GM12878 (cell line): ENCODE measurements around the gene SERPINE2. TPM values are rescaled to one million over a fixed set of nuclear protein-coding genes. Genes with fewer than 3 reads are reported as not detected.

Source experiments
- ATAC-seq: fragments of 200-7000 bp; cut with Tn5 transposase; 3 replicates; pipeline ENCODE4 v1.9.1; 2020; ENCODE audit warnings: mild to moderate bottlenecking, moderate library complexity
- BruUV-seq: library from RNA; stranded (reverse); fragments of 400-500 nt; replicated peaks from 2 replicates; lab custom pipeline; 2021; lab: Mats Ljungman, UMichigan
- CTCF ChIA-PET: fragments of 300-600 bp; sonication (Branson Sonifier 250); formaldehyde crosslinking; extraction: SDS; loops from one replicate; lab custom pipeline; 2021; ENCODE audit warnings: inconsistent platforms; lab: Yijun Ruan, JAX
- POLR2A ChIA-PET: fragments of 350-600 bp; formaldehyde crosslinking; extraction: SDS; loops from one replicate; lab custom pipeline; 2021; ENCODE audit warnings: inconsistent platforms; lab: Charles Lee
- RAD21 ChIA-PET: fragments of 300-600 bp; sonication (Branson Sonifier 250); formaldehyde crosslinking; loops from one replicate; lab custom pipeline; 2023; ENCODE audit warnings: antibody characterized with exemption; ENCODE audit not compliant: unreplicated experiment; lab: Charles Lee
- SMC1A ChIA-PET: fragments of 300-600 bp; sonication (Branson Sonifier 250); formaldehyde crosslinking; loops from one replicate; lab custom pipeline; 2023; ENCODE audit not compliant: unreplicated experiment, uncharacterized antibody; lab: Charles Lee
- DNase-seq: peaks from one replicate; pipeline ENCODE4 v3.0.0-alpha.2; 2011; ENCODE audit warnings: low read depth, low spot score
- FAIRE-seq: peaks from 3 replicates; lab custom pipeline; 2011; peaks lifted over from hg19 to GRCh38; lab: Jason Lieb, UNC
- H2AFZ ChIP-seq: 2 replicates; pipeline ENCODE4 v1.6.0; 2011; ENCODE audit warnings: low read depth, low read length, control low read depth; ENCODE audit not compliant: control insufficient read depth
- H3K27ac ChIP-seq: 2 replicates; pipeline ENCODE4 v1.5.1; 2011; ENCODE audit warnings: control low read depth; ENCODE audit not compliant: control insufficient read depth, insufficient read depth
- H3K27me3 ChIP-seq, 2 experiments: replicated peaks in 1 of 2; 2 replicates each; pipeline versions ENCODE4 v1.6.0 to v1.6.1; 2011; ENCODE audit warnings: low read length in 1 of 2; ENCODE audit not compliant: control insufficient read depth in 2 of 2, insufficient read depth in 2 of 2
- H3K36me3 ChIP-seq, 2 experiments: 2 replicates each; pipeline ENCODE4 v1.5.1; 2011; ENCODE audit warnings: low read length in 1 of 2; ENCODE audit not compliant: control insufficient read depth in 2 of 2, insufficient read depth in 2 of 2
- H3K4me1 ChIP-seq: 2 replicates; pipeline ENCODE4 v1.6.1; 2011; ENCODE audit warnings: mild to moderate bottlenecking, low read length, moderate library complexity, mixed read lengths; ENCODE audit not compliant: control insufficient read depth, insufficient read depth
- H3K4me2 ChIP-seq: 2 replicates; pipeline ENCODE4 v1.6.0; 2011; ENCODE audit warnings: control low read depth; ENCODE audit not compliant: control insufficient read depth, insufficient read depth
- H3K4me3 ChIP-seq: fragments of 200-600 bp; sonication (generic); 2 replicates; pipeline ENCODE4 v1.5.1; 2016
- H3K79me2 ChIP-seq: 2 replicates; pipeline ENCODE4 v1.6.0; 2011; ENCODE audit warnings: low read length; ENCODE audit not compliant: control insufficient read depth, insufficient read depth
- H3K9ac ChIP-seq: 2 replicates; pipeline ENCODE4 v1.8.0; 2011; ENCODE audit warnings: low read length, control low read depth, mixed read lengths; ENCODE audit not compliant: control insufficient read depth, insufficient read depth
- H3K9me3 ChIP-seq: replicated peaks from 3 replicates; pipeline ENCODE4 v1.5.1; 2011; ENCODE audit warnings: mild to moderate bottlenecking, low read length; ENCODE audit not compliant: control insufficient read depth, insufficient read depth
- H4K20me1 ChIP-seq: 2 replicates; pipeline ENCODE4 v1.6.0; 2011; ENCODE audit not compliant: control insufficient read depth, insufficient read depth
- CBX5 ChIP-seq: sonication (generic); IDR thresholded peaks from 2 replicates; pipeline ENCODE4 v1.6.1; 2016; ENCODE audit warnings: low read depth, moderate library complexity, mild to moderate bottlenecking, inconsistent platforms
- CEBPB ChIP-seq, 2 experiments: fragments of 150-350 bp in 1 of 2; IDR thresholded peaks; 2 replicates each; pipeline ENCODE4 v1.6.1; 2012 to 2014; ENCODE audit warnings: low read depth in 2 of 2, low read length in 2 of 2, borderline replicate concordance in 1 of 2, inconsistent platforms in 1 of 2
- ETV6 ChIP-seq, 2 experiments: fragments of 450-650 bp in 1 of 2; IDR thresholded peaks in 1 of 2; conservative IDR thresholded peaks in 1 of 2; 2 replicates each; pipeline ENCODE4 v1.6.1; 2014; ENCODE audit warnings: antibody characterized with exemption in 1 of 2, borderline replicate concordance in 1 of 2, low read depth in 1 of 2, mild to moderate bottlenecking in 1 of 2, moderate library complexity in 1 of 2
- IKZF1 ChIP-seq: fragments of 450-650 bp; conservative IDR thresholded peaks from 2 replicates; pipeline ENCODE4 v1.6.1; 2017; ENCODE audit warnings: antibody characterized with exemption, mild to moderate bottlenecking
- IRF4 ChIP-seq: IDR thresholded peaks from 2 replicates; pipeline ENCODE4 v1.6.1; 2011; ENCODE audit warnings: low read depth, low read length
- JUND ChIP-seq: IDR thresholded peaks from 2 replicates; pipeline ENCODE4 v1.6.1; 2012; ENCODE audit warnings: low read depth, mild to moderate bottlenecking, low read length, improper control_type of control experiment, moderate library complexity
- LARP7 ChIP-seq: fragments of 450-650 bp; IDR thresholded peaks from 2 replicates; pipeline ENCODE4 v1.6.1; 2017; ENCODE audit warnings: mild to moderate bottlenecking
- NBN ChIP-seq: fragments of 450-650 bp; IDR thresholded peaks from 2 replicates; pipeline ENCODE4 v1.6.1; 2016
- PKNOX1 ChIP-seq: fragments of 450-650 bp; IDR thresholded peaks from 2 replicates; pipeline ENCODE4 v1.6.1; 2016; ENCODE audit warnings: mild to moderate bottlenecking
- SMAD5 ChIP-seq: IDR thresholded peaks from 2 replicates; pipeline ENCODE4 v1.6.1; 2016; ENCODE audit warnings: antibody characterized with exemption, low read depth
- YBX1 ChIP-seq: fragments of 450-650 bp; IDR thresholded peaks from 2 replicates; pipeline ENCODE4 v1.6.1; 2016; ENCODE audit warnings: antibody characterized with exemption
- ZBTB11 ChIP-seq: fragments of 450-650 bp; formaldehyde crosslinking; IDR thresholded peaks from 2 replicates; pipeline ENCODE4 v1.5.0; 2022; ENCODE audit warnings: mild to moderate bottlenecking, missing genetic modification characterization
- ZNF24 ChIP-seq: fragments of 450-650 bp; IDR thresholded peaks from 2 replicates; pipeline ENCODE4 v1.6.1; 2017; ENCODE audit warnings: antibody characterized with exemption, mild to moderate bottlenecking
- ZSCAN29 ChIP-seq: fragments of 450-650 bp; IDR thresholded peaks from 2 replicates; pipeline ENCODE4 v1.6.1; 2017; ENCODE audit warnings: mild to moderate bottlenecking, moderate library complexity
- WGBS: methylation state at CpG from one replicate; pipeline ENCODE4 v1.1.6; 2016; ENCODE audit warnings: low lambda C conversion rate; ENCODE audit not compliant: insufficient replicate concordance, insufficient coverage; ENCODE audit errors: missing lambda C conversion rate; 5-methylcytosine and 5-hydroxymethylcytosine counted together
- in situ Hi-C: fragments of 300-500 bp; cut with MboI; formaldehyde crosslinking; loops from 9 replicates; pipeline ENCODE4 v1.14.3; 2018; ENCODE audit warnings: mixed read lengths
- intact Hi-C: fragments of 100-400 bp; cut with micrococcal nuclease; formaldehyde crosslinking; loops from one replicate; pipeline ENCODE4 v1.14.2; 2022; ENCODE audit not compliant: unreplicated experiment
- polyA plus RNA-seq, 11 experiments: library from polyadenylated mRNA; depleted of rRNA in 4 of 11; unstranded in 6 of 11; stranded (reverse) in 5 of 11; fragments of >200 nt; fragmentation: Nextera tagmentation in 4 of 11; fragmentation: Illumina TruSeq in 1 of 11; extraction: Ambion mirVana in 4 of 11; extraction: Trizol in 1 of 11; gene quantifications; 1 replicate in 1 of 11; 2 replicates in 10 of 11; pipeline versions ENCODE4 v1.2.1 to v1.2.3, GENCODE V29; 2011 to 2016; ENCODE audit warnings: inconsistent platforms in 2 of 11, missing spikeins in 2 of 11, low read depth in 1 of 11
- total RNA-seq, 4 experiments: library from RNA; depleted of rRNA in 3 of 4; stranded (reverse); fragments of >200 nt in 3 of 4; fragmentation: Illumina TruSeq in 1 of 4; extraction: Trizol in 1 of 4; gene quantifications; 2 replicates each; pipeline versions ENCODE4 v1.2.1 to v1.2.3, GENCODE V29; 2013 to 2021
- TF ChIP-seq, protein P1 (sequence below): fragments of 450-650 bp; IDR thresholded peaks from 2 replicates; pipeline ENCODE4 v1.6.1; 2017; ENCODE audit warnings: mild to moderate bottlenecking, low read depth, inconsistent platforms; ENCODE audit not compliant: poor library complexity, severe bottlenecking

The SERPINE2 gene
- total and polyA plus RNA-seq, 10 of the 15 experiments (the other 5 are each of a cell fraction or from before 2014, with no cell fraction given) = 0.18 to 1.7 (median 0.39) TPM

DNA sequence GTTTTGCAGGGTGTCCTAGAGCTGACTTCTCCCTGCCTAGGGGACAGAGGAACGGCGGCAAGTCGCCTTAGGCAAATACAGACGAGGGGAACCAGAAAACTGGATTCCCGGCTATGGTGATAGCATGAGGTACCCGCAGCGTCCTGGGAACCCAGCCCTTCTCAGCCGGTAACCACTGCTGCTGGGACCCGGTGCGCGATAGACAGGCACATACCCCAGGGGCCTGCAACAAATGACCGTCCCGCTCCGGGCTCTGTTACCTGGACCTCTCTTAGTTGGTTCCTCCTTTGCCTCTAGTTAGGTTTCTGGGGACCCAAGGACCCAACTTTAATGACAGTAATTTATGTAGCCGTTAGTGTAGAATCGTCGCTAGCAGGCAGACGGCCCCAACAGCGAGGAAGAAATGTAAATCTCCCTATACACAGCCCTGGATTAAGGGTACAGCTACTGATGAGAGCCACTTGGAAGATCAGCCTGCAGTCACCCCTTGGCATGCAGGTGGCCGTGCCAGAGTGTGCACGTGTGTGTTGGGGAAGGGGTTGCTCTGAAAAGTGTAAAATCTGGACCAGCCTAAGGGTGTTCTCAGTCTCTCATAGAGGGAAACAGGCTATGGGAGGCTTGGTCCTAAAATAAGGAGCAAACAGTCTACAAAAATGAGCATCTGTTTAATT lies 819 bp upstream of the SERPINE2 start:
- H3K4me1 ChIP-seq = peaks cover 7% of the 10 kb centered on the region; the same call in 1 of the 2 replicates
- no peaks in the 10 kb centered on the region for H3K36me3 ChIP-seq
- ChIA-PET CTCF (interaction anchor here (0.9 to 1.1 kb wide), 2 partner anchors 46 to 245 kb away, joined by 3 read pairs; no protein-coding TSS in a partner anchor), SMC1A (interaction anchor here (0.6 kb wide), 1 partner anchor 894 kb away, joined by 4 read pairs; no protein-coding TSS in a partner anchor), POLR2A (no interaction called here), RAD21 (no interaction called here)
- H3K27ac ChIP-seq = no peak overlapping the region
- H3K27me3 ChIP-seq = peaks cover 21 to 38% of the 10 kb centered on the region in 2 experiments
- H3K9ac ChIP-seq = no peak overlapping the region
- 0 out of 2 replicates have a peak, but pooled peaks cover 3% of the 10 kb centered on the region for H4K20me1 ChIP-seq
- no TSS peak for BruUV-seq
- WGBS = 13% methylated on average over 18 of the region's 21 CpGs
- in situ Hi-C loops (no loop called here), intact Hi-C loops (no loop called here)
- no peak for FAIRE-seq
- H3K4me3 ChIP-seq = no peak overlapping the region
- H3K4me2 ChIP-seq = peak overlapping the region; percentile 25; the same call in 1 of the 2 replicates
- DNase-seq = no peak
- TF ChIP-seq, protein P1, sequence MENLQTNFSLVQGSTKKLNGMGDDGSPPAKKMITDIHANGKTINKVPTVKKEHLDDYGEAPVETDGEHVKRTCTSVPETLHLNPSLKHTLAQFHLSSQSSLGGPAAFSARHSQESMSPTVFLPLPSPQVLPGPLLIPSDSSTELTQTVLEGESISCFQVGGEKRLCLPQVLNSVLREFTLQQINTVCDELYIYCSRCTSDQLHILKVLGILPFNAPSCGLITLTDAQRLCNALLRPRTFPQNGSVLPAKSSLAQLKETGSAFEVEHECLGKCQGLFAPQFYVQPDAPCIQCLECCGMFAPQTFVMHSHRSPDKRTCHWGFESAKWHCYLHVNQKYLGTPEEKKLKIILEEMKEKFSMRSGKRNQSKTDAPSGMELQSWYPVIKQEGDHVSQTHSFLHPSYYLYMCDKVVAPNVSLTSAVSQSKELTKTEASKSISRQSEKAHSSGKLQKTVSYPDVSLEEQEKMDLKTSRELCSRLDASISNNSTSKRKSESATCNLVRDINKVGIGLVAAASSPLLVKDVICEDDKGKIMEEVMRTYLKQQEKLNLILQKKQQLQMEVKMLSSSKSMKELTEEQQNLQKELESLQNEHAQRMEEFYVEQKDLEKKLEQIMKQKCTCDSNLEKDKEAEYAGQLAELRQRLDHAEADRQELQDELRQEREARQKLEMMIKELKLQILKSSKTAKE = no peak
- TF ChIP-seq JUND (no peak), ETV6 (conservative IDR thresholded peaks at IDR 0.05 in 1 of 2, IDR thresholded peaks at IDR 0.05 in 1 of 2; ENCODE audit: borderline replicate concordance in 1 of 2, low read depth in 1 of 2) (no peak), LARP7 (no peak), CBX5 (no peak), ZSCAN29 (no peak), YBX1 (no peak), IRF4 (no peak), ZBTB11 (CRISPR knock-in tag) (no peak), SMAD5 (no peak), NBN (no peak), IKZF1 (no peak), ZNF24 (no peak), CEBPB (IDR thresholded peaks at IDR 0.05; ENCODE audit: borderline replicate concordance in 1 of 2, low read depth in 2 of 2, low read length in 2 of 2) (no peak), PKNOX1 (no peak)
- no peaks in the 10 kb centered on the region for H3K79me2 ChIP-seq
- peak; percentile 24 for ATAC-seq
- H2AFZ ChIP-seq = no peak overlapping the region
- no peaks in the 10 kb centered on the region for H3K9me3 ChIP-seq
